D721Med (cell line): ENCODE results near the gene TUBG1.

ENCODE experiments used
- DNase-seq: peaks from one replicate; pipeline ENCODE4 v3.0.0; 2011; ENCODE audit warnings: low spot score; ENCODE audit not compliant: insufficient read length
- FAIRE-seq: peaks from 2 replicates; lab custom pipeline; 2011; peaks lifted over from hg19 to GRCh38; lab: Jason Lieb, UNC
- TF ChIP-seq, protein P1 (sequence below): IDR thresholded peaks from 2 replicates; pipeline ENCODE4 v1.5.1; 2012; ENCODE audit warnings: mild to moderate bottlenecking, control low read depth; ENCODE audit not compliant: insufficient read depth; ENCODE audit errors: missing control alignments

Gene TUBG1

DNA sequence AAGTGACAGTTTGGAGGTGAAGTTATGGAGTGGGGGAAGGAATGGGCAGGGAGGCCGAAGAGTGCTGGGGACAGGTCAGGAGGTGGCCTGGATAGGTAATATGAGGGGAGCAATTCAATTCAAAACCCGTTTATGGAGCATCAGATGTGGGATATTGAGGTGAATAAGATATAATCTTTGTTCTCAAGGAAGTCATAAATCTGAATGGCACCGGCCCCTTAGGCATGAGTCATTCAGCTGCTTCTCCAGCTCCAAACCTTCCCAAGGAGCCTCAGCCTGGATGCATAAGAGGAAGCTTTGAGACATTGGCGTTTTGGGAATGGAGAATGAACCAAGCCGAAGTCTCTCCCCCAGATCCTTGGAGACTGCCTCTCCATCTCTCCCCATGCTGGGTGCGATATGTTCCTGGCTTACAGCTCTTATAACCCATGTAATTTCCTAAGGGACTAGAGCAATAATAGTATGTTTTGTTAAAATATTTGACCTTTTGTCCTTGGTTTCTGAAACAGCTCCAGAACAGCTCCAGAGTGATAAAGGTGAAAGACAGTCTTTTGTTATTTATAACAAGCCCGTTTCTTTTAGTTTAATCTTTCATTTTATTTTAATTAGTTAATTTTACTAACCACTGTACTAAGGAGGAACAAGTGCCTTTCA, 51.3 kb downstream of the TUBG1 start:
- FAIRE-seq (no peak), DNase-seq (no peak)
- TF ChIP-seq, protein P1, sequence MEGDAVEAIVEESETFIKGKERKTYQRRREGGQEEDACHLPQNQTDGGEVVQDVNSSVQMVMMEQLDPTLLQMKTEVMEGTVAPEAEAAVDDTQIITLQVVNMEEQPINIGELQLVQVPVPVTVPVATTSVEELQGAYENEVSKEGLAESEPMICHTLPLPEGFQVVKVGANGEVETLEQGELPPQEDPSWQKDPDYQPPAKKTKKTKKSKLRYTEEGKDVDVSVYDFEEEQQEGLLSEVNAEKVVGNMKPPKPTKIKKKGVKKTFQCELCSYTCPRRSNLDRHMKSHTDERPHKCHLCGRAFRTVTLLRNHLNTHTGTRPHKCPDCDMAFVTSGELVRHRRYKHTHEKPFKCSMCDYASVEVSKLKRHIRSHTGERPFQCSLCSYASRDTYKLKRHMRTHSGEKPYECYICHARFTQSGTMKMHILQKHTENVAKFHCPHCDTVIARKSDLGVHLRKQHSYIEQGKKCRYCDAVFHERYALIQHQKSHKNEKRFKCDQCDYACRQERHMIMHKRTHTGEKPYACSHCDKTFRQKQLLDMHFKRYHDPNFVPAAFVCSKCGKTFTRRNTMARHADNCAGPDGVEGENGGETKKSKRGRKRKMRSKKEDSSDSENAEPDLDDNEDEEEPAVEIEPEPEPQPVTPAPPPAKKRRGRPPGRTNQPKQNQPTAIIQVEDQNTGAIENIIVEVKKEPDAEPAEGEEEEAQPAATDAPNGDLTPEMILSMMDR = no peak
